Measurements from ENCODE around the gene FOXI3.

FOXI3 gene

GRCh38 chr2:88452565-88452905, at the start of gene FOXI3:
TSS of gene FOXI3 (minus strand) at chr2:88452693. CDS start at chr2:88452535, 158 bp downstream.
- no peak for DNase-seq

- no peak for DNase-seq
Observed at GRCh38 chr2:88500691-88501090, 48.2 kb upstream of the FOXI3 start.

GRCh38 chr2:88499204-88499603, 46.7 kb upstream of the FOXI3 start:
- no peak for DNase-seq

- DNase-seq: no peak
Observed at GRCh38 chr2:88493481-88493880, 41.0 kb upstream of the FOXI3 start.

GRCh38 chr2:88492002-88492401, 39.5 kb upstream of the FOXI3 start:
- DNase-seq: no peak

- no peak for DNase-seq
Observed at GRCh38 chr2:88489181-88489580, 36.7 kb upstream of the FOXI3 start.

GRCh38 chr2:88483200-88483599, 30.7 kb upstream of the FOXI3 start:
- no peak for DNase-seq

- DNase-seq: no peak
Observed at GRCh38 chr2:88481691-88482336, 29.3 kb upstream of the FOXI3 start.

- no peak for DNase-seq
Observed at GRCh38 chr2:88472811-88473210, 20.3 kb upstream of the FOXI3 start.

- DNase-seq: no peak
Observed at GRCh38 chr2:88471083-88471942, 18.8 kb upstream of the FOXI3 start.

GRCh38 chr2:88469202-88470114, 17.0 kb upstream of the FOXI3 start:
- no peak for DNase-seq

- DNase-seq: no peak
Observed at GRCh38 chr2:88464153-88464552, 11.7 kb upstream of the FOXI3 start.

- DNase-seq: no peak
Observed at GRCh38 chr2:88458633-88459032, 6.1 kb upstream of the FOXI3 start.

GRCh38 chr2:88452980-88453582, 588 bp upstream of the FOXI3 start:
- peak; percentile 60 for DNase-seq

- peak; percentile 61 for DNase-seq
Observed at GRCh38 chr2:88451811-88452564, 505 bp downstream of the FOXI3 start.

GRCh38 chr2:88450925-88451810, 1.3 kb downstream of the FOXI3 start:
- no peak for DNase-seq

- no peak for DNase-seq
Observed at GRCh38 chr2:88450186-88450585, 2.3 kb downstream of the FOXI3 start.

GRCh38 chr2:88448248-88448647, 4.2 kb downstream of the FOXI3 start:
- DNase-seq: no peak

- no peak for DNase-seq
Observed at GRCh38 chr2:88443353-88443938, 9.0 kb downstream of the FOXI3 start.

- no peak for DNase-seq
Observed at GRCh38 chr2:88442473-88442872, 10.0 kb downstream of the FOXI3 start.

GRCh38 chr2:88442061-88442460, 10.4 kb downstream of the FOXI3 start:
- DNase-seq: no peak

Data from activated CD8-positive, alpha-beta memory T cell treated with anti-CD3 and anti-CD28 coated beads for 24 hours (primary cell).